ENCODE data around the gene PHLPP1. TPM values are rescaled to one million over a fixed set of nuclear protein-coding genes. Genes with fewer than 3 reads are reported as not detected.

PHLPP1 gene
- total and polyA plus RNA-seq, 9 of the 15 experiments (the other 6 are each of a cell fraction or from before 2014, with no cell fraction given): 0.56 to 9.0 (median 4.5) TPM

DNA sequence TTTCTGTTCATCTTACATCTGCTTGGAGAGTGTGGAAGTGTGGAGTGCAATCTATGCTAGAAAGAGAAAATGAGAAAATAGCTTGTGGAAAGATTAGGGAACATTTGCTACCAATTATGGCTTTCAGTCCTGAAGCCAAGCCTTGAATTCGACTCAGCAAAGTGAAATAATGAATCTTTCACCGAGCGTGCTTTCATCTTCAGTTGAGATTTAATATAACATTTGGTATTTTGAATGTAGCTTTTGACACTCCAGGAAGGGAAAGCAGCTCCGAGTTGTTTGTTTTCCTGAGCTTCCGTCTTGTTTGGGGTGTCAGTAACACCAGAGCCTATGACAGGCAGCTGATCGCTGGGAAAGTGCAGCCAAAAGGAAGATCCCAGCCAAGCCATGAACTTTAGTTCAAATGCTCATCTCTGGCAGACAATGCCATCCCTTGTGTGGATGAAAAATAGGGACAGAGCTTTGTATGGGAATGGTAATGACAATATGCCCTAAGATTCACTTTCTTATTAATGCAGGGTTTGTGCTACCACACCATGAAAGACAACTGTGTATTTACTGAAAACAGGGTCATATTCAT is 25.0 kb upstream of the PHLPP1 start:
- Histone ChIP-seq H3K4me3 (no peak overlapping the region), H3K27me3 (ENCODE audit: control insufficient read depth in 2 of 2, insufficient read depth in 2 of 2, low read length in 2 of 2) (no peaks in the 10 kb centered on the region; a peak in 1 of 5 replicates), H2AFZ (ENCODE audit: low read depth, low read length) (no peak overlapping the region), H3K27ac (ENCODE audit: extremely low read depth, low read depth, low read length) (no peak overlapping the region), H3K4me2 (ENCODE audit: insufficient read depth, low read length) (no peak overlapping the region), H3K4me1 (replicated peaks in 1 of 2; ENCODE audit: control insufficient read depth in 2 of 2, insufficient read depth in 2 of 2, low read length in 2 of 2) (no peaks in the 10 kb centered on the region), H4K20me1 (replicated peaks; ENCODE audit: control insufficient read depth, insufficient read depth, low read length) (no peaks in the 10 kb centered on the region), H3K9ac (ENCODE audit: insufficient read depth in 1 of 2, low read depth in 2 of 2, low read length in 2 of 2) (no peak overlapping the region), H3K36me3 (ENCODE audit: control insufficient read depth, insufficient read depth, low read length) (no peaks in the 10 kb centered on the region), H3K9me3 (replicated peaks; ENCODE audit: control insufficient read depth, insufficient read depth, low read depth, low read length) (no peaks in the 10 kb centered on the region), H3K9me1 (ENCODE audit: control insufficient read depth, insufficient read depth, low read length) (no peaks in the 10 kb centered on the region), H3K79me2 (ENCODE audit: control insufficient read depth, insufficient read depth, low read length) (no peaks in the 10 kb centered on the region)
- ATAC-seq (no peak), DNase-seq (ENCODE audit: extremely low read depth in 1 of 4, low spot score in 3 of 4) (no peak), FAIRE-seq (no peak)
- no peak for TF ChIP-seq NONO (IDR thresholded peaks at IDR 0.05; ENCODE audit: low read depth in 2 of 2, low read length in 1 of 2)
- BruUV-seq (replicated peaks): no TSS peak
- ChIA-PET POLR2A (no interaction called here), CTCF (ENCODE audit: low intra/inter-chr PET ratio) (no interaction called here)
- in situ Hi-C loops (cut with MboI): no loop called here
- intact Hi-C loops (cut with micrococcal nuclease): no loop called here
- 33% methylated on average over 3 of the region's 6 CpGs for WGBS (ENCODE audit: insufficient coverage, low coverage, missing lambda C conversion rate)

DNA sequence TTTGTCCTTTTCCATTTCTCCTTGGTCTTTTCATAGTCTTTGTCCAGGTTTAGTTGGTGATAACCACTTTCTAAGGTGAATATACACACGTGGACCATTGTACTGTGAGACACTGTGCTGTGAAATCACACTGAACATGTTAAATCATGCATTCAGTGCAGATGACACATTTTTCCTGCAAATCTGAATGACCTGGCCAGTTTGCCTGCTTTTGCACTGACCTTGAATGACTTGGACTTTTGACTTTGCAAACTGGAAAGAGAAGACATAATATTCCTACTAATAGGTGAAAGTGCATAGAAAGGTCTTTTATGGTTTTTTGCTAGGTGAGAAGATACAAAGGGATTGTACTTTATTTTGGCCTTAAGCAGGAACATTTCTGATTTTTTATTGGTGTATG is 21.7 kb upstream of the PHLPP1 start:
- POLR2A ChIA-PET: no interaction called here
- DNase-seq (ENCODE audit: extremely low read depth in 1 of 4, low spot score in 3 of 4) (no peak), ATAC-seq (no peak), FAIRE-seq (no peak)
- intact Hi-C loops (cut with micrococcal nuclease) (no loop called here), in situ Hi-C loops (cut with MboI) (no loop called here)
- H3K9me3 ChIP-seq (replicated peaks; ENCODE audit: control insufficient read depth, insufficient read depth, low read depth, low read length): no peaks in the 10 kb centered on the region
- H3K4me2 ChIP-seq (ENCODE audit: insufficient read depth, low read length): no peak overlapping the region
- H3K27ac ChIP-seq (ENCODE audit: extremely low read depth, low read depth, low read length): no peak overlapping the region
- no peaks in the 10 kb centered on the region for H3K36me3 ChIP-seq (ENCODE audit: control insufficient read depth, insufficient read depth, low read length)
- no peaks in the 10 kb centered on the region for H3K4me1 ChIP-seq (replicated peaks in 1 of 2; ENCODE audit: control insufficient read depth in 2 of 2, insufficient read depth in 2 of 2, low read length in 2 of 2)
- no peaks in the 10 kb centered on the region; a peak in 1 of 5 replicates for H3K27me3 ChIP-seq (ENCODE audit: control insufficient read depth in 2 of 2, insufficient read depth in 2 of 2, low read length in 2 of 2)
- no peaks in the 10 kb centered on the region for H3K79me2 ChIP-seq (ENCODE audit: control insufficient read depth, insufficient read depth, low read length)
- no TSS peak for BruUV-seq (replicated peaks)
- H2AFZ ChIP-seq (ENCODE audit: low read depth, low read length): no peak overlapping the region
- H3K9me1 ChIP-seq (ENCODE audit: control insufficient read depth, insufficient read depth, low read length): no peaks in the 10 kb centered on the region
- H4K20me1 ChIP-seq (replicated peaks; ENCODE audit: control insufficient read depth, insufficient read depth, low read length): no peaks in the 10 kb centered on the region
- H3K4me3 ChIP-seq: no peak overlapping the region
- CTCF ChIA-PET (ENCODE audit: low intra/inter-chr PET ratio): interaction anchor here (0.6 kb wide), 1 partner anchor 43 kb away, joined by 3 read pairs; no protein-coding TSS in a partner anchor
- no peak overlapping the region for H3K9ac ChIP-seq (ENCODE audit: insufficient read depth in 1 of 2, low read depth in 2 of 2, low read length in 2 of 2)
- WGBS (ENCODE audit: insufficient coverage, low coverage, missing lambda C conversion rate): 0% methylated on average over 1 of the region's 1 CpG
- no peak for TF ChIP-seq RFX7 (CRISPR knock-in tag; IDR thresholded peaks at IDR 0.05)
